Astrocyte of the cerebellum (primary cell): ENCODE results near the gene ERMARD.

Experiments
- DNase-seq: peaks from one replicate; pipeline ENCODE4 v3.0.0-alpha.2; 2011; ENCODE audit warnings: low read depth
- H3K4me3 ChIP-seq: 2 replicates; pipeline ENCODE4 v1.5.1; 2011; ENCODE audit warnings: mild to moderate bottlenecking, low read depth, low read length, moderate library complexity
- in situ Hi-C: cut with HindIII; loops from 2 replicates; pipeline ENCODE4 v1.10.0; 2017; ENCODE audit warnings: low sequenced_read_pairs
- TF ChIP-seq, protein P1 (sequence below): IDR thresholded peaks from 2 replicates; pipeline ENCODE4 v1.5.1; 2012; ENCODE audit warnings: low read length, low read depth, moderate library complexity, mild to moderate bottlenecking; ENCODE audit errors: missing control alignments

Gene ERMARD

GRCh38 chr6:169816054-169816453 is 64.6 kb downstream of the ERMARD start:
- TF ChIP-seq, protein P1, sequence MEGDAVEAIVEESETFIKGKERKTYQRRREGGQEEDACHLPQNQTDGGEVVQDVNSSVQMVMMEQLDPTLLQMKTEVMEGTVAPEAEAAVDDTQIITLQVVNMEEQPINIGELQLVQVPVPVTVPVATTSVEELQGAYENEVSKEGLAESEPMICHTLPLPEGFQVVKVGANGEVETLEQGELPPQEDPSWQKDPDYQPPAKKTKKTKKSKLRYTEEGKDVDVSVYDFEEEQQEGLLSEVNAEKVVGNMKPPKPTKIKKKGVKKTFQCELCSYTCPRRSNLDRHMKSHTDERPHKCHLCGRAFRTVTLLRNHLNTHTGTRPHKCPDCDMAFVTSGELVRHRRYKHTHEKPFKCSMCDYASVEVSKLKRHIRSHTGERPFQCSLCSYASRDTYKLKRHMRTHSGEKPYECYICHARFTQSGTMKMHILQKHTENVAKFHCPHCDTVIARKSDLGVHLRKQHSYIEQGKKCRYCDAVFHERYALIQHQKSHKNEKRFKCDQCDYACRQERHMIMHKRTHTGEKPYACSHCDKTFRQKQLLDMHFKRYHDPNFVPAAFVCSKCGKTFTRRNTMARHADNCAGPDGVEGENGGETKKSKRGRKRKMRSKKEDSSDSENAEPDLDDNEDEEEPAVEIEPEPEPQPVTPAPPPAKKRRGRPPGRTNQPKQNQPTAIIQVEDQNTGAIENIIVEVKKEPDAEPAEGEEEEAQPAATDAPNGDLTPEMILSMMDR, result no peak
- in situ Hi-C loops, result no loop called here

GRCh38 chr6:169816975-169817374 is 65.6 kb downstream of the ERMARD start:
- in situ Hi-C loops, result no loop called here
- DNase-seq, result no peak

More at GRCh38 chr6:169816054-169816453, 64.6 kb downstream of the ERMARD start:
- no peak for DNase-seq
- H3K4me3 ChIP-seq, result no peak overlapping the region

DNA sequence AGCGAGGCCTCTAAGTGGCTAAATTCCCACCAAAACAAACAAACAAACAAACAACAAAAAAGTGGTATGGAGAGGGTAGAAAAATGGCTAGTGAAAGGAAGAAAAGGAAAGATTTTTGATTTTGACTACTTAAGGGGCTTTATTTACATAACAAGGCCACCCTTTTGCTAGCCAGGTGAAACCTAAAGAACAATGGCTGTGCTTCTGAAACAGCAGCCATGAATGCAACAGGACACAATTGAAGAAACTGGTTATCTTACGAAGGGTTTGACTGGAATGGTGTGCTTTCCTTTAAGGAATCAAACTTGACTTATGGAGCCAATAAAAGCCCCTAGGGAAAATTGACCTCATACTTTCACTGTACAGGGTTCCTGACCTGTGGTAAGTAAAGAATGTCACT is 68.9 kb downstream of the ERMARD start:
- TF ChIP-seq, protein P1, result no peak

More at GRCh38 chr6:169816975-169817374, 65.6 kb downstream of the ERMARD start:
- TF ChIP-seq, protein P1, result no peak
- no peak overlapping the region for H3K4me3 ChIP-seq

DNA sequence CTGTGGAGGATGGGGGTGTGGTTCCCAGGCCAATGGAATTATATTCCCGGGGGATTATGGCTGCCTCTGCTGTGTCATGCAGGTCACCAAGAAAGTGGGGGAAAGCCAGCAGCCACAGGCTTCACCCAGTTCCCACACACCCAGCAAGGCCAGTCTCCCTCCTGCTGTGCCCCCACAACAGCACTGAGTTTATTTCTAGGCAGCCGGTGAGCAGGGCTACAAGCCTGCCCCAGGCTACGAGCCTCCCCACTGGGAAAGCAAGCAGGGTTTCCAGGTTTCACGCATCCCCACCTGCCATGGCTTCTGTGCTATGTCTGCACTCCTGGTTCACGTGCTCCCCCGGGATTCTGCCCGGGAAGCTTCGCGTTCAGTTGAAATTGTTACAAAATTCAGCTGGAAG is 72.6 kb downstream of the ERMARD start:
- TF ChIP-seq, protein P1, result no peak
- H3K4me3 ChIP-seq, result no peak overlapping the region
- in situ Hi-C loops, result no loop called here
- DNase-seq, result no peak

More for the DNA sequence above, 68.9 kb downstream of the ERMARD start:
- in situ Hi-C loops, result no loop called here
- no peak for DNase-seq
- H3K4me3 ChIP-seq, result no peak overlapping the region

GRCh38 chr6:169824848-169825557 is 73.6 kb downstream of the ERMARD start:
- no peak for DNase-seq
- no peak overlapping the region for H3K4me3 ChIP-seq
- TF ChIP-seq, protein P1, result no peak
- in situ Hi-C loops, result loop anchor here (25.0 kb wide), 1 partner anchor 312 kb away; no protein-coding TSS in a partner anchor

GRCh38 chr6:169825558-169826225 is 74.3 kb downstream of the ERMARD start:
- in situ Hi-C loops, result loop anchor here (25.0 kb wide), 1 partner anchor 312 kb away; no protein-coding TSS in a partner anchor
- TF ChIP-seq, protein P1, result no peak
- no peak overlapping the region for H3K4me3 ChIP-seq
- DNase-seq, result no peak
